ENCODE measurements around the gene KRT80.
A peak's percentile ranks its signal among the peaks of the same experiment; 100 is the strongest.

The KRT80 gene

GRCh38 chr12:52175371-52176350 is 16.2 kb downstream of the KRT80 start:
- DNase-seq: no peak

- no peak for DNase-seq
These were observed 18.3 kb downstream of the KRT80 start for GRCh38 chr12:52173526-52173925.

GRCh38 chr12:52172956-52173355 is 18.9 kb downstream of the KRT80 start:
- DNase-seq: no peak

- DNase-seq: no peak
These were observed 19.8 kb downstream of the KRT80 start for GRCh38 chr12:52171950-52172512.

GRCh38 chr12:52170827-52171226 is 21.0 kb downstream of the KRT80 start:
- DNase-seq: no peak

GRCh38 chr12:52169886-52170285 is 21.9 kb downstream of the KRT80 start:
- DNase-seq: no peak

- DNase-seq: no peak
These were observed 23.6 kb downstream of the KRT80 start for GRCh38 chr12:52168019-52168717.

- DNase-seq: no peak
These were observed 24.3 kb downstream of the KRT80 start for GRCh38 chr12:52167526-52167925.

- no peak for DNase-seq
These were observed 25.1 kb downstream of the KRT80 start for GRCh38 chr12:52166672-52167071.

- DNase-seq: no peak
These were observed 26.5 kb downstream of the KRT80 start for GRCh38 chr12:52165096-52165855.

- DNase-seq: no peak
These were observed 27.2 kb downstream of the KRT80 start for GRCh38 chr12:52164624-52165023.

- no peak for DNase-seq
These were observed 28.8 kb downstream of the KRT80 start for GRCh38 chr12:52162981-52163380.

- DNase-seq: no peak
These were observed 31.6 kb downstream of the KRT80 start for GRCh38 chr12:52160200-52160599.

- DNase-seq: no peak
These were observed 34.2 kb downstream of the KRT80 start for GRCh38 chr12:52157566-52158150.

GRCh38 chr12:52156757-52157565 is 34.9 kb downstream of the KRT80 start:
- peak; percentile 58 for DNase-seq

- no peak for DNase-seq
These were observed 35.5 kb downstream of the KRT80 start for GRCh38 chr12:52156311-52156710.

- no peak for DNase-seq
These were observed 36.6 kb downstream of the KRT80 start for GRCh38 chr12:52155048-52155868.

- DNase-seq: no peak
These were observed 38.9 kb downstream of the KRT80 start for GRCh38 chr12:52152905-52153317.

- peak; percentile 62 for DNase-seq
These were observed 39.7 kb downstream of the KRT80 start for GRCh38 chr12:52151837-52152783.
